HG03103 (cell line): ENCODE data around the gene AR.

ENCODE experiments used
- ATAC-seq: cut with Tn5 transposase; IDR thresholded peaks from one replicate; pipeline ENCODE4 v1.9.1; 2021; ENCODE audit warnings: low read depth; ENCODE audit not compliant: unreplicated experiment

Gene AR

DNA sequence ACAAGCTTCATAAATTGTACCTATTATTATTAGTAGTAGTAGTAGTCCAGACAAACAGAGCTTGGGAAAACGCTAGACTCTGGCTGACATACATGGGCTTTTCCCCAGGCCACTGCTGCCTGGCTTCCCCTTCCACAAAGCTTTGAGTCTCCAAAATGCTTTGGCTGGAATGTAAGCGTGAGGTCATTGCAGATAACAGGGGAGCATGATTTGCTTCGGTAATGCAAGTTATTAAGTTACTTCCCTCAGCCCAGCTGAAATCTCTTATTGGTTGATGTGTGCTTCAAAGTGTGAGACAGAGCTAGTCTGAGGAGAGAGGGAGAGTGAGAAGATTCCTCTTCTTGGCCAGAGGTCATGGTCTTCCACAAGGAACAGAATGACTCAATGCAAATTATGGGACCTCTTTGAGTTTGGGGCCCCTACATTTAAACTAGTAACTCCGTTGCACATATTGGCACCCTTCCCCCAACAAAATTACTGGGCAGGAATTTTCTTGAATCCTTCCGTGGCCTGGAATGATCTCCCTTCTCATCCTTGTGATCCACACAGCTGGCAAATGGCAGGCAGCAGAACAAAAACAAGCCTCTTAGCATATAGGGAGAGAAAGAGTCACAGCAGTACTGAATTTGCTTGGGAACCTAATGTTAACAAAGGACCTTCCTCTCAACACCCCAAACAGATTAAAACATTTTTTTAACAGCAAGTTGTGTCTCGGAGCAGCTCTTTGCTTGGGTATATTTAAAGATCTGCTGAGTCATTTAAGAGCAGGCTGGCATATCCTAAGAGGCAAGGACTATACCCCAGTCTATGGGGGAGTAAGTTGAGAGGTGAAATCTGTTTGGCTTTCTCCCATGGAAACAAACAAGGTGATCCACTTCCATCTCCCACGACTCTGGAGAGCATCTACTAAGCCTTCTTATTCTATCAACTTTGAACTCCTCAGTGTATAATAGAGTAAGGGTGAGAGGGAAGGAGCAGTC is 19.9 kb downstream of the AR start:
- ATAC-seq = no peak

DNA sequence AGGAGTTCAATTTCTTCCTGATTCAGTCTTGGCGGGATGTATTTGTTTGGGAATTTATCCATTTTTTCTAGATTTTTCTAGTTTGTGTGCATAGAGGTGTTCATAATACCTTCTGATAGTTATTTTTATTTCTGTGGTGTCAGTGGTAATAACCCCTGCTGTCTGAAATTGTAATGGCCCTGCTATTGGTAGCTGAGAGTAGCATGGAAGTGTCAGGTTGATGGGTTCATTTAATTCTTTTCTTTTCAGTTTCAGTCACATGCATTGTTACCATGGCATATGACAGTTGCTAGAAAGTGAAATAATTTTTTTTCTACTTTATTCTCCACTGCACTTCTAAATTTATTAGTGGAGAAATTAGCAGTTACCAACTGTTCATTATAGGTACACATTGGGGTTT is 20.7 kb downstream of the AR start:
- ATAC-seq = no peak

DNA sequence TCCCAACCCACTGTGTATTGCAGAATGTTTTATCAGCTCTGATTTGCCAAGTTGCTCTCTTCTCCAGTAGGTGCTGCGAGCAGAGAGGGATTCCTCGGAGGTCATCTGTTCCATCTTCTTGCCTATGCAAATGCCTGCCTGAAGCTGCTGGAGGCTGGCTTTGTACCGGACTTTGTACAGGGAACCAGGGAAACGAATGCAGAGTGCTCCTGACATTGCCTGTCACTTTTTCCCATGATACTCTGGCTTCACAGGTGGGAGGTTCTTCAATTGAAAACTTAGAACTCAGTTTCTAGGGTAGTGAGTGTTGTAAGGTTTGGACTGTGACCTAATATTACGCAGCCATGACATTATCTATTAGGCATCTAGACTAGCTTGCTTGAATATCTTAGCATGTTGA is 24.9 kb downstream of the AR start:
- no peak for ATAC-seq

DNA sequence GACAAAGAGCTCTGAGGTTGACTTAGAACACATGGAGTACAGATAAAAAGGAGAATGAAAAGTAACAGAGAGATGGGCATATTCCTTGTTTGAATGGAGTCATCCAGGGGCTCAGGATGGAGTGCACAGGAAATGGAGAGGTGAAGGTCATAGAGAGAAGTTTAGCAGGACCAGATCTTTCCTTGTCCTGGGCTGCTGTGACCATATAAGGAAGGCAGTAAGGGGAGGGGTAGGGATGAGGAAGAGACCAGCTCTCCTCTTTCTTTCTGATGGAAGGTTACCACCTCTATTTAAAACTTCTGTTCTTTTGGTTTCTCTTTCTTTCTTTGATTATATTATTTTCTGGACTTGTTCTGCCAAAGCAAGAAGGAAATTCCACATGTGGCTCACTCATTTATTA is 27.0 kb downstream of the AR start:
- no peak for ATAC-seq

DNA sequence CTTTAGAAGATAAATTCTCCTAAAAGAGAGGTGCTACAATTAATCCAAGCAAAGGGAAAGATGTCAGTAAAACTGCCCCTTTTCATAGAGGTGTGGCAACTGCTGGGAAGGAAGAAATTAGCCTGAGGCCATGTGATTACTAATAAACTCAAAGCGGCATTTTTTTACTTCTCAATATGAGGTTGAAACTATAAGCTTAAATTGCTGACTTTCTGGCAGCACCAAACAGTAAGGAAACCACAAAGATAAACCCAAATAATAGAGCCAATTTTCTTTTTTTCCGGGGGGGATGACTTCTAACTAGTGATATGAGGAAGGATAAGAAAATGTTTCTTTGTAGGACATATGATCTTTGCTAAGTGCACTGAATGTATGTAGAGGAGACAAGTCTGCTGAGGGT is 30.9 kb downstream of the AR start:
- ATAC-seq = no peak

DNA sequence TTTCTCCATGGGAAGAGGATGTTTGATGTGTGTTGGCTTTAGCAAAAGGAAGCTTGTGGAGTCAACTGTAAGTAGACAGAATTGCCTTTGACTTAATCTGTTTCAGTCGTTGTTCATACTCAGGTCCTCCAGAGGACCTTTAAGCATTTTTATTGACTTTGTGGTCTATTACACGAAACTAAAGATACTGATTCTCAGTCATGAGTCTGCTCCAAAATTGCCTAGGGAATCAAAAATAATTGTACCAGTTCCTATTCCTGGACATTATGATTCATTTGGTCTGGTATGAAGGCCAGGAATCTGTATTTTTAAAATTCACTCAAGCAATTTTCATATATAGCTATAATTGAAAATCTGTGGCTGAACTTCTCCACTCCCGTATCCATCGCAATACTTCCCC is 38.6 kb downstream of the AR start:
- ATAC-seq = no peak

DNA sequence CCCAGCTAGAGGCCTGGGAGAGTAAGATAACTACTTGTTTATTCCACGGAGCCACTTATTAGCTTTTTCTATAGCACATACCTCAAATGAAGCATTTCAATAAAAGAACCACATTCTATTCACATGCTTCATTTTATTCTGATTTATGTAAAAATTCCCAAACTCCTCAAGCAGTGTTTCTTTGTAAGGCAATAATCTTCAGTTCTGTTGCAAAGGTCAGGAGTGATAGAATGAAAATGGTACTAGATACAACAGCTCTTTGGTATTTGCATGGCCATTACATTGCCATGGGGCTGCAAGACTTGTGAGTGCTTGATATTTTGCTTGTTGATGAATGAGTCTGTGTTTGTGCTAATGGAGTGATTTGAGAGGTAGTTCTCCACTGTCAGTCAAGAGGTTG is 39.4 kb downstream of the AR start:
- ATAC-seq = no peak

DNA sequence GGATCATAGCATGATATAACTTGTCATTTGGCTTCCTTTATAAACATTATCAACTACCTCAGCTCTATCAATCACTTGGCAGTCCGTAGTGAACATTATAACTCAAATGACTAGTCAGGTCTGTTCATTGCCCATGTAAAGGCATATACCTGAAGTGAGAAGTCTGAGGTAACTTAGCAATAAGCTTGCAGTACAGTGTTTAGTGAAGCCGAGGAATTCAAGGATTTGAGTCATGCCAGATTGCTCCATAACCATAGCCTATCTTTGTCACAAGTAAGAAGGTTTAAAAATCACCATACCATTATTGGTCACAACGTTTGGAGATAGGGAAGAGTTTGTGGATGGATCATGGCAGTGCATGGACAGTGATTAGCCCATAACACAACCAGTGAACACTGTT is 41.6 kb downstream of the AR start:
- no peak for ATAC-seq

DNA sequence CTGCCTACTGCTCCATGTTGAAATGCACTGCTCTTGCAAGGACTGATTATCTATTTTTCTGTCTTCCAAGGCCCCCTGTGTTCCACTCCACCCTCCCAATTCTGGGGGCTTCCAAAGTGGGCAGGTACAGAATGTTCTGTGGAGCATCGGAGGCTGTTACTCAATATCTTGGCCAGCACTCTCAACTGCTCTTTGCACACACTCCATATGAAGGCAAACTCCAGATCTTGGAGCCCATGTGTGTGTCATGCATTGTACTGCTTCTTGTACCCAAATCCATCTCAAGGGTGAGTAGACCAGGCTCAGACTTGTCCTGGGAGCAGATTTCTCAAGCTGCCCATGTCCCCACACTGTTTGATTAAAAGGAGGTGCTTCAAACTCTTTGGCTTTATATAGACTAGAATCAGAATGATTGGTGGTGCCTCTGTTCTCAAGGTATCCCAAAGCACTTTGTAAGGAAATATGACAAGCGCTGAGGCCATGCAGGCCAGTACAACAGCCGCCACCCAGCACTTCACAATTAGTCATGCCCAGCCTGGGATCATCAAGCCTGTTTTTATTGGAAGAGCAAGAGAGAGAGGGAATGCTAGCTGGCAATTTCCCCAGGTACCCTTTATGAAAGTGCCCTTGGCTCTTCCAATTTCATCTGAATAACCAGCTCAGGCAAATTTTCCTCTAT is 44.3 kb downstream of the AR start:
- ATAC-seq = no peak

DNA sequence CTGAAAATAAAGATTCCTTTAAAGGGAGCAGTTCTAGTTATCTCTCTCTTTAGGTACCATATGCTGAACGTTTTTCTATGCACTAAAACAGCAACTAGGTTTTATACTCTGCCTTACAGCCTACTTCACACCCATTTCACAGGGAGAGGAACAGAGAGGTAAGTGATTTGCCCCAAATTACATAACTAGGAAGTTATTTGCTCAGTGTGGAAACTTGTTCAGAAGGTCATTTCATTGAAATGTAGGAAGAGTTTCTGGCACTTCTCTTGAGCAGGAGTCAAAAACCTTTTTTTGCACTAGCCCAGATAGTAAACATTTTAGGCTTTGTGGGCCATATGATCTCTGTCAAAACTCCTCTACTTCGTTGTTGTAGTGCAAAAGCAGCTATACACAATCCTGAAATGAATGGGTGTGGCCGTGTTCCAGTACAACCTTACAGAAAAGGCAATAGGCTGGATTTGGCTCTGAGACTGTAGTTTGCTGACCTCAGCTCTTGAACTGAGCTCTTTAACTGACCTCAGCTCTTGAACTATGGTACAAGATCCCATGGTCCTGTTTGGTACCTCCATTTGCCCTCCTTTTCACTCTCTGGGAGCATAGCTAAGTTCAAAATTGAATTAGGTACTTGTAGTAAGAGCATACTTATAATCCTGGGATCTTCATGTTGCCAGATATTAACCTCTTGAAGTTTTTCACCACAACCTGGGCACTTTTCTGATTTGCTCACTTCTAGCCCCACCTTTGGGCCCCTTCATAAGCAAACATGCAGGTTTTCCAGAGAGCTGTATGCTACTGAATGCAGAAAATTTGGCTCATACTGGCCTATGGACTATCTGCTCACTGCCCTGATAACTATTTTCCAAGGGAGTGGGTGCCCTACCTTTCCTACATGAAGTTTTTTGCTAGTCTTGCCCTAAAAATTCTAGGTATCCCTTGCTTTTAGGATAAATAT is 53.3 kb downstream of the AR start:
- no peak for ATAC-seq

DNA sequence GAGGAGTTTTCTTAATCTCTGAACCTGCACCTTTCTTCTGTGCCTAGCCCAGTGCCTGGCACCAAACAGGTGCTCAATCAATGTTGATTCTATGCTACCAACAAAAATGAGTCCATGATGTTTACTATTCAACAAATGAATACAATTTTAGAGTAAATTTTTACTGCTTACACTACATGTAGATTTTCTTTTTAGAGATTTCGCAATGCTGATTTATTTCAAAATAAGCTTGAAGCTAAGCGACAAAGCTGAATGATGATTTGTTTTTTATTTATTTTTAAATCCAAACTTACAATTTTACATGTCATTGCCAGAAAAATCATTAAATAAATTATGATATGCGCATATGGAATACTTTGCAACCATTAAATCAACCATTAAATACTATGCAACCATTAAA is 55.7 kb downstream of the AR start:
- ATAC-seq = no peak

DNA sequence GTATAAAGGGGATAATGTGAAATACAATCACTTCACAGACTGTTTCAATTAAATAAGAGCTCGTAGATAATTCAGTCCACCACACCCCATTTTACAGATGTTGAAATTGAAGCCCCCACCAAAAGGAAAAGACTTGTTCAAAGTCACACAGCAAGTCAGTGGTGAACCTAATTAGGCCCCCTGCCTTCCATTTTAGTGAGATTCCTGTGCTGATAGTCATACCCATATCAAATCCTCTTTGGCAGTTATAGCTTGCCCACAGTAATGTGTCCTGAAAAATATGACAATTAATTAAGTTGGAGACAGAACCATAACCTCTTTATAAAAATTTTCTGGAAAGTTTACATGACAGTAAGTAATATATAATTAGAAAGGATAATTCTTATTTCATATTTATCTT is 58.0 kb downstream of the AR start:
- ATAC-seq = no peak

DNA sequence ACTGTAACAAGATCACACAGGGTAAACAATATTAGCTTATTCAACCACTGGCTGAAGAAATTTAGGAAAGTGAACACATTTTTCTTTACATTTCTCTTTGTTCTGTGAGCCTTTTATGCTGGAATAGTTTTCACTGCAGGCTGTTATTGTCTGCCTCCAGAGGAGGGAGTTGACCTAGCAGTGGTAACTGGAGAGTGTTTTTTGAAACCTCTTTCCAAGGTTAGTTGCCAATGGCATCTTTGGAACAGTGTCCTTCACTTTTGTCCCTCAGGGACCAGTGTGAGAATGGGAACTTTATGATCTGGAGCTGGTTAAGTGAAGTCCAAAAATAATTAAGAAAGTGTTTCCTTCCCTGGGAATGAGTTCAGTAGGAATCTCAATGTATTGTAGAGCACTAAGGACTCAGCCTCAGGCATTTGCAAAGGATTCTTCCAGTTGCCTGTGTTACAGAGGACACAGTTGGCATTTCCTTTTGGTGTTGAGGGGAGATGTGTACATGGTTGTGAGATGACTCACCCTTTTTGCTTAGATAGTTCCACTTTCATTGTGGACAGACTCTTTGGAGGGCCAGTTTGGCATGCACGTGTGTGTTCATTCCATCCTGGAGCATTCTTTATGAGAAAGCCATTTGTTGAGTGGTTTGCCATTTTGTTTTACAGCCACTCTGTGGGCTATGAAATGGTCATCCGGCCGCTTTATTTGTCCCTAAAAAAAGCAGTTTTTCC is 61.3 kb downstream of the AR start:
- no peak for ATAC-seq

DNA sequence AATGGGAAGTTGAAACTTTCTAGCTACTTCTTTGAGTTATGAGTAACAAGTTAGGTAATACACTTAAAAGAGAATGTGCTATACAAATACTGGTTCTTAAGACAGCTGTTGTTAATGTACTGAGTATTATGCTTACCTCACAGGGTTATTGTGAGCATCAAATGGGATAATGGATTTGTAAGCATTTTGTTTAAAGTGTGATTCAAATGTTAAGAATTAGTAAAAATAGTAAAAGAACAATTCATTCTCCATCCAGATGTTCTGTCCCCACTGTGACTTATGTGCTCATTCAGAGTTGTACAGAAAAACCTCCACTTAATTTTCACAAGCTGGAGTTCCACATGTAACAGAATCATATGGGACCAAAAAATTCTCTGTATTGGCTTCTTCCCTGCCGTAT is 63.6 kb downstream of the AR start:
- no peak for ATAC-seq

DNA sequence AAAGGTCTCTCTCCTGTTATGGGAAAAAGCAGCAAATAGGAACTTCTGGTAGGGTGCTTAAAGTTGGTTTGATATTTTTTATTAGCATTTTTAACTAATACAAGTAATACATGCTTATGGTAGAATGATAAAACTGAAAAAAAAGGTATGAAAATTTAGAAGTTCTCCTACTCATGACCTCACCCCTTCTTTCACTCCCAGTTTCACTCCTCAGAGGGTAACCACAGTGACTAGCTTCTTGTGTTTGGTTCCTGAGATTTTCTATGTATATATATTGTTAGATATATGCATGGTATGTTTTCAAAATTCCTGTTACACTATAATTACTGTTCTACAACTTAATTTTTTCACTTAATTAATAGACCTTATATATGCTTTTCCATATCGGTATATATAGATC is 66.5 kb downstream of the AR start:
- ATAC-seq = no peak

DNA sequence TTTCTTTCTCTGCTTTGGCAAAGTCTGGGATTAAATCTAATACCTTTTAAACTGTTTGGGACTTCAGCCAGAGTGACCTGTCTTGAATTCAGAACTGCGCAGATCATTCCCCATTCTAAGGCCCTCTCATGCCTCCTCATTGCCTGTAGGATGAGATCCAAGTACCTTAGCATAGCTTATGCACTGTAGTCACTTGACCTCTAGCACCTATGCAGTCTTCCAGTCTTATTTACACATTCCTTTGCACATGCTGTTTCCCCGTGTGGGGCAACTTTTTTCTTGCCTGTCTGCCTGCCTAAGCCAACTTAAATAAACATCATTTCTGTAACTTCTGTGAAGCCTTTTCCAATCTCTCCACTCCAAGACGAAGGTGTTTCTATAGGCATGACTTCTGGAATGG is 68.4 kb downstream of the AR start:
- no peak for ATAC-seq

DNA sequence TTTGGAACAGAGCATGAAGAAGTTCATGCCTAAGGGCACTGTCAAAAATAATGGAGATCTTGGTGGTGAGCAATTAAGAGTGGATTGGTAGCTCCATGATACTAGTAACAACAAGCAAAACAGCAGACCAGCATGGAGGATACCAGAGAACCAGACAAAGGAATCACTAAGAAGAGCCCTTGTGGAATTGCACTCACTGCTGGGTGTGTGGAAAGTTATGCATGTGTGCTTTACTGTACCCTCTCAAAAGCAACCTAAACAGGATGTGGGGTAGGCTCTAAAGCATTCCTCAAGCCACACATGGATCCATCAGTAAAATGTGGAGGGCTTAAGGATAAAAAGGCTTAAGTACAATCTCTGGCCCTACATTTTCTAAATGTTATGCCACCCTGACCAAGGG is 69.5 kb downstream of the AR start:
- no peak for ATAC-seq

DNA sequence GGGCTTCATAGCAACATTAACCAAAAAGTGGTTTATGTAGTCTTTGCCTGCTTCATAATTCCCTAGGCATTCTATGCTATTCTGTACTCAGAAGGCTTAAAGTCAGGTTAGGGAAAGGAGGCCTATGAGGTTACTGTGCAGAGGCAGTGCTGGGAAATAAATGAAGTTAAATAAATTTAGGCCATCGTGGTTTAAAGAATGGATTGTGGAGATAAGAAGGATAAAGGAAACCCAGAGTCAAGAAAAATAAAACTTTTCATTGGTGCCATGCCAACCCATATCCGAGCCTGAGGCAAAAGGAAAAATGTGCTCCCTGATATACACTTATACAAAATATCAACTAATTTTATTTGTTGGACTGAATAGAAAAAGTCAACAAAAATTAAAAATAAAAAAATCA is 70.2 kb downstream of the AR start:
- no peak for ATAC-seq

DNA sequence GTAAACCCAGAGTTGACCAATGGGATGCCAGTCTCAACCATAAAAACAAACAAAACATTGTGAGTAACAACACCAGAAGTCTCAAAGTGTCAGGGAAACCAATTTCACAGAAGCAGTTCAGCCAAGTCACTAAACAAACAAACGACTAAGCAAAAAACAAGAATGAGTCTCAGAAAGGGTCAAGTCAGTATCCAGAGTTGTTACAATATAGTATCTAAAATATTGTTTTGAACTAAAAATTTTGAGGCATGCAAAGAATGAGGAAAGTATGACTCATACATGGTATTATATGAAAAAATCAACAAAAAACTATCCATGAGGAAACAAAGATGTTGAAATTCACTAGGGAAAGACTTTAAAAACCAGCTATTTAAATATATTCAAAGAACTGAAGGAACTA is 70.6 kb downstream of the AR start:
- no peak for ATAC-seq

DNA sequence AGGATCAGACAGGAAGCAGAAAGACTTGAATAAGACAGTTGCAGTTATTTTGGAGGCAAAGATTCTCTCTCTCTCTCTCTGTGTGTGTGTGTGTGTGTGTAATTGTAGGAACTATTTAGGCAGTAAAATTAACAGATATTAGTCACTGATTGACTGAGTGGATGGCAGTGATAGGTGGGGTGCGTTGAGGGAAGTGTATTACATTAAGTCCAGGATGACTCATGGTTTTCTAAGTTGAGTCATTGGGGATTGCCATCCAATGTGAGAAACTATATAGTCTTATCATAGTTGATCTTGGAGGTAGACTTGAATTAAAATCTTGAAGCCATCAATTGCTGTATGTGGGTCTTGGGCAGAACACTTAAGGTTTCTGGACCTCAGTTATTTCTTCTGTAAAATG is 75.4 kb downstream of the AR start:
- no peak for ATAC-seq
